Activated CD8-positive, alpha-beta T cell treated with anti-CD3 and anti-CD28 coated beads for 36 hours (primary cell): ENCODE measurements around the gene IL1RAP. TPM values are rescaled to one million over a fixed set of nuclear protein-coding genes. Genes with fewer than 3 reads are reported as not detected.

Source experiments
- total RNA-seq, 2 experiments: library from RNA; stranded (reverse); gene quantifications; one replicate each; pipeline ENCODE4 v1.2.3, GENCODE V29; 2021

Gene IL1RAP
- total RNA-seq, 2 experiments from 2014 or later, result 18.8 to 20.2 TPM

Other genes starting within 250 kb of the IL1RAP start
- under 1 TPM; 0.58 to 0.77 TPM for gene CLDN1, start 191.6 kb upstream of the IL1RAP start, total RNA-seq
- not detected for gene CLDN16, start 125.9 kb upstream of the IL1RAP start, total RNA-seq
- gene TMEM207, start 64.2 kb upstream of the IL1RAP start, total RNA-seq, result not detected